PC-3 (cell line): ENCODE measurements around the gene HSPB8. TPM values are rescaled to one million over a fixed set of nuclear protein-coding genes. Genes with fewer than 3 reads are reported as not detected.

Experiments used
- ATAC-seq: fragments of 200-7000 bp; cut with Tn5 transposase; 2 replicates; pipeline ENCODE4 v1.9.1; 2020; ENCODE audit warnings: mild to moderate bottlenecking, moderate library complexity
- BruUV-seq: library from RNA; stranded (reverse); fragments of 400-500 nt; replicated peaks from 2 replicates; lab custom pipeline; 2021; lab: Mats Ljungman, UMichigan
- CTCF ChIA-PET: fragments of 300-600 bp; sonication (Branson Sonifier 250); formaldehyde crosslinking; loops from one replicate; lab custom pipeline; 2022; ENCODE audit warnings: antibody characterized with exemption; lab: Charles Lee
- POLR2A ChIA-PET: fragments of 300-600 bp; sonication (Branson Sonifier 250); formaldehyde crosslinking; loops from one replicate; lab custom pipeline; 2022; ENCODE audit warnings: antibody characterized with exemption; ENCODE audit not compliant: unreplicated experiment; lab: Charles Lee
- DNase-seq: peaks from one replicate; pipeline ENCODE4 v3.0.0-alpha.2; 2015
- H2AFZ ChIP-seq: fragments of 300-600 bp; sonication (generic); 2 replicates; pipeline ENCODE4 v1.6.0; 2016; ENCODE audit warnings: antibody characterized with exemption, low read length
- H3F3A ChIP-seq: fragments of 300-600 bp; sonication (generic); one replicate; pipeline ENCODE4 v1.6.0; 2017; ENCODE audit warnings: antibody characterized with exemption, low read length, control low read depth, mild to moderate bottlenecking; ENCODE audit not compliant: unreplicated experiment
- H3K27ac ChIP-seq: fragments of 300-600 bp; sonication (generic); 2 replicates; pipeline ENCODE4 v1.5.1; 2016; ENCODE audit warnings: mild to moderate bottlenecking, low read length
- H3K27me3 ChIP-seq: fragments of 300-600 bp; sonication (generic); 2 replicates; pipeline ENCODE4 v1.6.1; 2016; ENCODE audit warnings: low read length, mixed read lengths
- H3K36me3 ChIP-seq: fragments of 300-600 bp; sonication (generic); 2 replicates; pipeline ENCODE4 v1.6.1; 2016; ENCODE audit warnings: low read depth, mixed run types, low read length, mixed read lengths
- H3K4me1 ChIP-seq: fragments of 300-600 bp; sonication (generic); 2 replicates; pipeline ENCODE4 v1.5.1; 2016; ENCODE audit warnings: low read length; ENCODE audit not compliant: insufficient read depth
- H3K4me2 ChIP-seq: fragments of 300-600 bp; sonication (generic); 2 replicates; pipeline ENCODE4 v1.6.0; 2016; ENCODE audit warnings: low read length
- H3K4me3 ChIP-seq: fragments of 300-600 bp; sonication (generic); 2 replicates; pipeline ENCODE4 v1.5.1; 2016; ENCODE audit warnings: mild to moderate bottlenecking, low read length, mixed read lengths
- H3K79me2 ChIP-seq: fragments of 300-600 bp; sonication (generic); 2 replicates; pipeline ENCODE4 v1.6.1; 2017; ENCODE audit warnings: low read length, mixed read lengths
- H3K9ac ChIP-seq: fragments of 300-600 bp; sonication (generic); 2 replicates; pipeline ENCODE4 v1.6.0; 2016; ENCODE audit warnings: mild to moderate bottlenecking, low read length
- H3K9me2 ChIP-seq: fragments of 300-600 bp; sonication (generic); replicated peaks from 2 replicates; pipeline ENCODE4 v1.6.1; 2016; ENCODE audit warnings: mixed run types, low read length, mixed read lengths
- H3K9me3 ChIP-seq: fragments of 300-600 bp; sonication (generic); 2 replicates; pipeline ENCODE4 v1.6.1; 2016; ENCODE audit warnings: low read length, mixed read lengths
- H4K20me1 ChIP-seq: fragments of 300-600 bp; sonication (generic); 2 replicates; pipeline ENCODE4 v1.6.1; 2016; ENCODE audit warnings: low read length, mixed read lengths
- CTCF ChIP-seq: fragments of 300-600 bp; sonication (generic); conservative IDR thresholded peaks from 2 replicates; pipeline ENCODE4 v1.5.1; 2017; ENCODE audit warnings: antibody characterized with exemption, low read depth, mild to moderate bottlenecking, low read length
- EZH2 ChIP-seq: fragments of 300-600 bp; sonication (generic); IDR thresholded peaks from one replicate; pipeline ENCODE4 v1.6.1; 2017; ENCODE audit warnings: antibody characterized with exemption, mild to moderate bottlenecking, low read length; ENCODE audit not compliant: unreplicated experiment
- EZH2phosphoT487 ChIP-seq: fragments of 300-600 bp; sonication (generic); IDR thresholded peaks from 2 replicates; pipeline ENCODE4 v1.6.1; 2018; ENCODE audit warnings: mild to moderate bottlenecking, antibody characterized with exemption, low read length, borderline replicate concordance
- intact Hi-C: fragments of 100-400 bp; cut with micrococcal nuclease; formaldehyde crosslinking; loops from 2 replicates; pipeline ENCODE4 v1.9.0; 2023
- total RNA-seq: library from RNA; depleted of rRNA; stranded (reverse); fragments of >200 nt; gene quantifications from 2 replicates; pipeline ENCODE4 v1.2.3, GENCODE V29; 2014

The HSPB8 gene
- total RNA-seq, 1 experiment from 2014 or later, result 11.4 TPM

GRCh38 chr12:119171291-119171690, 7.4 kb upstream of the HSPB8 start:
- Histone ChIP-seq H3K36me3 (no peaks in the 10 kb centered on the region), H3K4me3 (no peak overlapping the region), H2AFZ (no peak overlapping the region), H3K27ac (no peak overlapping the region), H3K4me1 (peaks cover 4% of the 10 kb centered on the region; the same call in 1 of the 2 replicates), H4K20me1 (no peaks in the 10 kb centered on the region), H3K9me2 (no peaks in the 10 kb centered on the region), H3K79me2 (no peaks in the 10 kb centered on the region), H3K4me2 (no peak overlapping the region), H3K27me3 (peaks cover 57% of the 10 kb centered on the region), H3F3A (no peaks in the 10 kb centered on the region), H3K9me3 (no peaks in the 10 kb centered on the region), H3K9ac (no peak overlapping the region)
- POLR2A ChIA-PET, result no interaction called here
- TF ChIP-seq CTCF (no peak), EZH2 (no peak), EZH2phosphoT487 (no peak)
- ATAC-seq (no peak), DNase-seq (no peak)
- CTCF ChIA-PET, result no interaction called here
- intact Hi-C loops, result no loop called here
- BruUV-seq, result no TSS peak

GRCh38 chr12:119171691-119172425, 6.9 kb upstream of the HSPB8 start:
- no peaks in the 10 kb centered on the region for H3K9me3 ChIP-seq
- H3K27ac ChIP-seq, result no peak overlapping the region
- ATAC-seq (no peak), DNase-seq (no peak)
- no TSS peak for BruUV-seq
- H3K27me3 ChIP-seq, result peaks cover 53% of the 10 kb centered on the region
- H3K36me3 ChIP-seq, result no peaks in the 10 kb centered on the region
- ChIA-PET POLR2A (no interaction called here), CTCF (no interaction called here)
- TF ChIP-seq EZH2phosphoT487 (no peak), EZH2 (no peak), CTCF (no peak)
- no peak overlapping the region for H2AFZ ChIP-seq
- H3K4me2 ChIP-seq, result no peak overlapping the region
- peaks cover 4% of the 10 kb centered on the region; the same call in 1 of the 2 replicates for H3K4me1 ChIP-seq
- H3K9me2 ChIP-seq, result no peaks in the 10 kb centered on the region
- intact Hi-C loops, result no loop called here
- H3K79me2 ChIP-seq, result no peaks in the 10 kb centered on the region
- no peak overlapping the region for H3K9ac ChIP-seq
- no peaks in the 10 kb centered on the region for H3F3A ChIP-seq
- no peaks in the 10 kb centered on the region for H4K20me1 ChIP-seq
- no peak overlapping the region for H3K4me3 ChIP-seq

- Histone ChIP-seq H3K27me3 (peaks cover 38% of the 10 kb centered on the region), H3K9ac (no peak overlapping the region), H3K4me2 (no peak overlapping the region), H3F3A (no peaks in the 10 kb centered on the region), H3K4me3 (no peak overlapping the region), H3K27ac (no peak overlapping the region), H2AFZ (no peak overlapping the region), H3K9me3 (no peaks in the 10 kb centered on the region), H3K36me3 (no peaks in the 10 kb centered on the region), H3K4me1 (peaks cover 21% of the 10 kb centered on the region), H3K9me2 (no peaks in the 10 kb centered on the region), H3K79me2 (peaks cover 2% of the 10 kb centered on the region), H4K20me1 (no peaks in the 10 kb centered on the region)
- CTCF ChIA-PET, result no interaction called here
- ATAC-seq (no peak), DNase-seq (no peak)
- TF ChIP-seq EZH2phosphoT487, result no peak
- no peak for TF ChIP-seq EZH2
- no peak for TF ChIP-seq CTCF
- POLR2A ChIA-PET, result no interaction called here
- intact Hi-C loops, result no loop called here
- BruUV-seq, result no TSS peak
Observed at GRCh38 chr12:119175081-119175480, 3.6 kb upstream of the HSPB8 start.
